WTC11 (cell line): ENCODE measurements around the gene HDAC9.

Experiments
- JUN ChIP-seq: sonication (generic); formaldehyde crosslinking; IDR thresholded peaks from 2 replicates; pipeline ENCODE4 v1.8.0; 2023; ENCODE audit warnings: mild to moderate bottlenecking, missing genetic modification reagents
- ZNF121 ChIP-seq: sonication (generic); formaldehyde crosslinking; IDR thresholded peaks from 2 replicates; pipeline ENCODE4 v1.8.0; 2023; ENCODE audit warnings: missing genetic modification reagents
- TF ChIP-seq, protein P1 (sequence below): fragments of 200-600 bp; IDR thresholded peaks from 2 replicates; pipeline ENCODE4 v1.8.0; 2022; ENCODE audit warnings: antibody characterized with exemption
- TF ChIP-seq, protein P2 (sequence below): sonication (generic); formaldehyde crosslinking; IDR thresholded peaks from 2 replicates; pipeline ENCODE4 v1.8.0; 2023; ENCODE audit warnings: missing genetic modification reagents, mild to moderate bottlenecking, borderline replicate concordance

DNA sequence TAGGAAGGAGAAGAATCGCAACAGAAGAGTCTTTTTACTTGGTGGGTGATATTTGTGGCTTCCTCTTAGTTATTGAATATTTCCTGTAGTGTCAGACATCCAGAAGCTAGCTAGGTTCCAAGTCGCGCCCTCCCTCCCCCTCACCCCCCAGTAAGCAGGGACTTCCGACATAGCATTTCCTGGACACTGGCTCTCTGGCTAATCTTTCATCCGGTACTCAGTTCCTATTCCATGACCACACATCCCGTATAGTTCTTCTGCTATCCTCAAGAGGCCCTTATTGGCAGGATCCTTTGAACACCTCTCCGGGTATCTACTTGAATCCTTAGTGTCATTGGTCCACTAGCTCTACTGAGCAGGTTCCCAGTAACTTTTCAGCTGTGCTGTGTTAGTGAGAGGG, 167.8 kb downstream of the HDAC9 start:
- TF ChIP-seq, protein P1, sequence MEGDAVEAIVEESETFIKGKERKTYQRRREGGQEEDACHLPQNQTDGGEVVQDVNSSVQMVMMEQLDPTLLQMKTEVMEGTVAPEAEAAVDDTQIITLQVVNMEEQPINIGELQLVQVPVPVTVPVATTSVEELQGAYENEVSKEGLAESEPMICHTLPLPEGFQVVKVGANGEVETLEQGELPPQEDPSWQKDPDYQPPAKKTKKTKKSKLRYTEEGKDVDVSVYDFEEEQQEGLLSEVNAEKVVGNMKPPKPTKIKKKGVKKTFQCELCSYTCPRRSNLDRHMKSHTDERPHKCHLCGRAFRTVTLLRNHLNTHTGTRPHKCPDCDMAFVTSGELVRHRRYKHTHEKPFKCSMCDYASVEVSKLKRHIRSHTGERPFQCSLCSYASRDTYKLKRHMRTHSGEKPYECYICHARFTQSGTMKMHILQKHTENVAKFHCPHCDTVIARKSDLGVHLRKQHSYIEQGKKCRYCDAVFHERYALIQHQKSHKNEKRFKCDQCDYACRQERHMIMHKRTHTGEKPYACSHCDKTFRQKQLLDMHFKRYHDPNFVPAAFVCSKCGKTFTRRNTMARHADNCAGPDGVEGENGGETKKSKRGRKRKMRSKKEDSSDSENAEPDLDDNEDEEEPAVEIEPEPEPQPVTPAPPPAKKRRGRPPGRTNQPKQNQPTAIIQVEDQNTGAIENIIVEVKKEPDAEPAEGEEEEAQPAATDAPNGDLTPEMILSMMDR, result no peak
- no peak for TF ChIP-seq ZNF121 (CRISPR knock-in tag)
- TF ChIP-seq, protein P2, sequence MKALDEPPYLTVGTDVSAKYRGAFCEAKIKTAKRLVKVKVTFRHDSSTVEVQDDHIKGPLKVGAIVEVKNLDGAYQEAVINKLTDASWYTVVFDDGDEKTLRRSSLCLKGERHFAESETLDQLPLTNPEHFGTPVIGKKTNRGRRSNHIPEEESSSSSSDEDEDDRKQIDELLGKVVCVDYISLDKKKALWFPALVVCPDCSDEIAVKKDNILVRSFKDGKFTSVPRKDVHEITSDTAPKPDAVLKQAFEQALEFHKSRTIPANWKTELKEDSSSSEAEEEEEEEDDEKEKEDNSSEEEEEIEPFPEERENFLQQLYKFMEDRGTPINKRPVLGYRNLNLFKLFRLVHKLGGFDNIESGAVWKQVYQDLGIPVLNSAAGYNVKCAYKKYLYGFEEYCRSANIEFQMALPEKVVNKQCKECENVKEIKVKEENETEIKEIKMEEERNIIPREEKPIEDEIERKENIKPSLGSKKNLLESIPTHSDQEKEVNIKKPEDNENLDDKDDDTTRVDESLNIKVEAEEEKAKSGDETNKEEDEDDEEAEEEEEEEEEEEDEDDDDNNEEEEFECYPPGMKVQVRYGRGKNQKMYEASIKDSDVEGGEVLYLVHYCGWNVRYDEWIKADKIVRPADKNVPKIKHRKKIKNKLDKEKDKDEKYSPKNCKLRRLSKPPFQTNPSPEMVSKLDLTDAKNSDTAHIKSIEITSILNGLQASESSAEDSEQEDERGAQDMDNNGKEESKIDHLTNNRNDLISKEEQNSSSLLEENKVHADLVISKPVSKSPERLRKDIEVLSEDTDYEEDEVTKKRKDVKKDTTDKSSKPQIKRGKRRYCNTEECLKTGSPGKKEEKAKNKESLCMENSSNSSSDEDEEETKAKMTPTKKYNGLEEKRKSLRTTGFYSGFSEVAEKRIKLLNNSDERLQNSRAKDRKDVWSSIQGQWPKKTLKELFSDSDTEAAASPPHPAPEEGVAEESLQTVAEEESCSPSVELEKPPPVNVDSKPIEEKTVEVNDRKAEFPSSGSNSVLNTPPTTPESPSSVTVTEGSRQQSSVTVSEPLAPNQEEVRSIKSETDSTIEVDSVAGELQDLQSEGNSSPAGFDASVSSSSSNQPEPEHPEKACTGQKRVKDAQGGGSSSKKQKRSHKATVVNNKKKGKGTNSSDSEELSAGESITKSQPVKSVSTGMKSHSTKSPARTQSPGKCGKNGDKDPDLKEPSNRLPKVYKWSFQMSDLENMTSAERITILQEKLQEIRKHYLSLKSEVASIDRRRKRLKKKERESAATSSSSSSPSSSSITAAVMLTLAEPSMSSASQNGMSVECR (CRISPR knock-in tag), result no peak
- TF ChIP-seq JUN, result no peak
